GM12873 (cell line): ENCODE measurements around the gene OXCT1.

Experiments
- TF ChIP-seq, protein P1 (sequence below): IDR thresholded peaks from 2 replicates; pipeline ENCODE4 v1.5.1; 2012; ENCODE audit warnings: low read depth, mild to moderate bottlenecking, moderate library complexity, low read length, control low read depth; ENCODE audit not compliant: insufficient read depth; ENCODE audit errors: missing control alignments

Gene OXCT1

DNA sequence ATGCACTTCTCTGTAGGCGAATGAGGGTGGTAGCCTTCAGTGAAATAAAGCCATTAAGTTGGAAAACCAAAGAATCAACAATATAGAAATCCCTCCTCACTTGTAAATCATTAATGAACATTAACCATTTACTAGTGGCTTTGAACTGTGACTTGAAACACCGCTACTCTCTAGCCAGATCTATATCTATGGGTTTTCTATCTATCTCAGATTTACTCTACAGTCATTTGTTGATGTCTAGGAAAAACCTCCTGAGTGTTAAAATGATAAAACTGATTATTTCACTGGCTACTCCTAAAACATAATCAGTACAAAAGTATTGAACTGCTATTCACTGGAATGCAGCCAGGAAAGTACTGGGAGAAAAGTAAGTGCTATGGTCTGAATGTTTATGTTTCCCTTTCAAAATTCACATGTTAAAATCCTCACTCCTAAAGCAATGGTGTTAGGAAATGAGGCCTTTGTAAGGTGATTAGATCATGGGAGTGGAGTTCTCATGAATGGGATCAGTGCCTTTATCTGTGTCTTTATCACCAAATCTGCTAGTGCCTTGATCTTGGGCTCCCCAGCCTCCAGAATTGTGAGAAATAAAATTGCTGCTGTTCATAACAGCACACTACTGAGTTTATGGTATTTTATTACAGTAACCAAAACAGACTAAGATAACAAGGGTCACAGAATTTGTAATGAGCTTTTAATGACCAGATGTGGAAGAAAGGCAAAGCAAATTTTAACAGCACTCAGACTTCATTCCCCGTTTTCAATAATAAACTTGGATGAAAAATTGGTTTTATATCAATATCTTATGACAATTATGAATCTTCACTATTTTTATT lies 8.6 kb upstream of the OXCT1 start:
- TF ChIP-seq, protein P1, sequence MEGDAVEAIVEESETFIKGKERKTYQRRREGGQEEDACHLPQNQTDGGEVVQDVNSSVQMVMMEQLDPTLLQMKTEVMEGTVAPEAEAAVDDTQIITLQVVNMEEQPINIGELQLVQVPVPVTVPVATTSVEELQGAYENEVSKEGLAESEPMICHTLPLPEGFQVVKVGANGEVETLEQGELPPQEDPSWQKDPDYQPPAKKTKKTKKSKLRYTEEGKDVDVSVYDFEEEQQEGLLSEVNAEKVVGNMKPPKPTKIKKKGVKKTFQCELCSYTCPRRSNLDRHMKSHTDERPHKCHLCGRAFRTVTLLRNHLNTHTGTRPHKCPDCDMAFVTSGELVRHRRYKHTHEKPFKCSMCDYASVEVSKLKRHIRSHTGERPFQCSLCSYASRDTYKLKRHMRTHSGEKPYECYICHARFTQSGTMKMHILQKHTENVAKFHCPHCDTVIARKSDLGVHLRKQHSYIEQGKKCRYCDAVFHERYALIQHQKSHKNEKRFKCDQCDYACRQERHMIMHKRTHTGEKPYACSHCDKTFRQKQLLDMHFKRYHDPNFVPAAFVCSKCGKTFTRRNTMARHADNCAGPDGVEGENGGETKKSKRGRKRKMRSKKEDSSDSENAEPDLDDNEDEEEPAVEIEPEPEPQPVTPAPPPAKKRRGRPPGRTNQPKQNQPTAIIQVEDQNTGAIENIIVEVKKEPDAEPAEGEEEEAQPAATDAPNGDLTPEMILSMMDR, result no peak

DNA sequence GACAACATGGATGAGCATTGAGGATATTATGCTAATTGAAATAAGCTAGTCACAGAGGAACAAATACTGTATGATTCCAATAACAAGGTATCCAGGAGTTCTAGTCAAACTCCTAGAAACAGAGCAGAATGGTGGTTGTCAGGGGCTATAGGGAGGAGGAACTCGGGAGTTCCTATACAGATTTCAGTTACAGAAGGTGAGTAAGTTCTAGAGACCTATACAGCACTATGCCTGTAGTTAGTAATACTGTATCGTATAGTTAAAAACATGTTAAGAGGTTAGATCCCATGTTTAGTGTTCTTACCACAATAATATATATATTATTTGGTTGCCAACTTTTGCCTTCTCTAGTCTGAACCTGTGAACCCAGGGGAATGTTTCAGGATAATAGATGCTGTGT lies 7.9 kb upstream of the OXCT1 start:
- TF ChIP-seq, protein P1, result no peak

DNA sequence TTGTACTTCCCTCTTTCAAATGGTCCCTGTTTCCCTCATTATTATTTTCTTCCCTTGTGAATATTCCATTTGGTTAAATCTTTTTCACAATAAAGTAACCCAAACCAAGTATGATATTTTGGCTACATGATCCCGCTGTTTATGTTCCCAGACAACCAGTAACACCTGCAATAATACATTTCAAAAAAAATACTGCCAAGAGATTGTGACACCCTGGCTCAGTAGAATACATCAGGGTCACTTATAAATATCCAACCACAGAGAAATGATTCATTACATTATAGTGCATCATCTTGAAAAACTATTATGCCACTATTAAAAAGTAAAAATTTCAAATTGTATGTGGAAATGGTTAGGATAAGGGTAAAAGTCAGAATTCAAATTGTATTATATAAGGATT lies 7.2 kb upstream of the OXCT1 start:
- TF ChIP-seq, protein P1, result no peak

DNA sequence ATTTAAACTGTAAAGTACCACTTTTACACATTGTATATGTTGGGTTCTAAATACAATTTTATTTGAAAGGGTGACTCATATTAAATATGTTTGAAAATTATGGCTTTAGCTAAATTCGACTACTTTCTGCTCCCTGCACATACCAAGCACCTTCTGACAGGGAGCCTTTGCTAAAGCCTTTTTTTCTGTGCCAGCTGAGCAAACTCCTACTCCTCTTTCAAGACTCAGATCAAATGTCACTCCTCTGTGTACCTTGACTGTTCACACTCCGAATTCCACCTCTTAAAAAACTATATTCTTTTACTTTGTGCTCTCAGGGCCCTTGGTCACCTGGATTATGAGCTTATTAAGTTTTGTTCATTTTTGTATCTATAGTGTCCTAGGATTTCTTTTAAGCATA lies 6.5 kb upstream of the OXCT1 start:
- TF ChIP-seq, protein P1, result no peak

DNA sequence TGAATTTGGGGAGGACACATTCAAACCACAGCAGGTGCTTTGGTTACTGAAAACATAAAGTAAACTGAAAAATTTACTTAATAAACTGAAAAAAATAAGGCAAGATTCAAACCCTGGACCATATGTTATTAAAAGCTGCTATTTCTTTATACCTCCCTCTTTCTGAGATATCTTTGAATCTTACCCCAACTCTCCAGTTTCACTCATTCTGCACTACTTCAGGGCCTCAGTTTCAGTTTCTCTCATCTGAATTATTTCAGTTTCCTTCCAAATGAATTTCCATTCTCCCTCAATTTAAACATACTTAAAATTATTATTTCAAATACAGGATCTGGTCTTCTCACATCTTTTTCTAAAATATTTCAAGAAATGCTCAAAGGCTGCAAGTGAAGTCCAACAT lies 4.9 kb upstream of the OXCT1 start:
- TF ChIP-seq, protein P1, result no peak

DNA sequence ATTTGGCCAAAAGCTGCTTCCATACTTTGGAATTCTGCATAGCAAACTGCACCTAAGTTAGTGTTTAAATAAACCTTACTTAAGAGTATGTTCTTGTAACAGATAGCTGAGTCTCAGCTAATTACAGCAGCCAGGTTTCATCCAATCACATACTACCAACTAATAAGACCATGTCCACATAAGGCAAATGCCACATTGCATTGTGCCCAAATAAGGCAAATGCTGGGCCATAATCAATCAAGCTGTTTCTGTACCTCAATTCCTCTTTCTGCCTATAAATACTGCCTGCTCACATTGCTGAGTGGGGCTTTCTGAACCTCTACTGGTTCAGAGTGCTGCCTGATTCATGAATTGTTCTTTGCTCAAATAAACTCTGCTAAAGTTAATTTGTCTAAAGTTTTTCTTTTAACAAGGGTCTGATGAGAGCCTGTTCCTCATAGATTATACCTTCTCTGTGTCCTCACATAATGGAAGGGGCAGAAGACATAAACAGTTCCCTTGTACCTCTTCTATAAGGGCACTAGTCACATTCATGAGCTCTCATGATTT lies 4.4 kb upstream of the OXCT1 start:
- TF ChIP-seq, protein P1, result no peak

DNA sequence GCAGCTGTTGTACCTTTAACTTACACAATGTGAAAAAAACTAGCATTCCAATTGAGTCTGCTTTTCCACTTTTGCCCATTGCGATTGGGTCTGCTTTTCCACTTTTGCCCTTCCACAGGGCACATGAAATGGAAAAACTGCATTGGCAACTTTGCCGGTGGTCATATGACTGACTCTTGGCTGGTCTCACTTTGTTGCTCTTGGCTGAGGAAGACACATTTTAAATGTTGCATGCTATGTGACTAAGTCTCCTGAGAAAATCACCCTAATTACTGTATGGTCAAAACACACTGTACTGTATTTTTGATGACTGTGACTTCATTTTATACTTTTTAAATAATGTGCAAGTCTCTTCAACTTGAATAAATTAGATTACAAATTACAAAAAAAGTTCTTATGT lies 1.6 kb upstream of the OXCT1 start:
- TF ChIP-seq, protein P1, result no peak
